Measurements from ENCODE around the gene ZDHHC9. TPM values are rescaled to one million over a fixed set of nuclear protein-coding genes. Genes with fewer than 3 reads are reported as not detected.
A peak's percentile ranks its signal among the peaks of the same experiment; 100 is the strongest.

ZDHHC9 gene
- total RNA-seq, 1 donor from 2014 or later = 36.1 TPM

DNA sequence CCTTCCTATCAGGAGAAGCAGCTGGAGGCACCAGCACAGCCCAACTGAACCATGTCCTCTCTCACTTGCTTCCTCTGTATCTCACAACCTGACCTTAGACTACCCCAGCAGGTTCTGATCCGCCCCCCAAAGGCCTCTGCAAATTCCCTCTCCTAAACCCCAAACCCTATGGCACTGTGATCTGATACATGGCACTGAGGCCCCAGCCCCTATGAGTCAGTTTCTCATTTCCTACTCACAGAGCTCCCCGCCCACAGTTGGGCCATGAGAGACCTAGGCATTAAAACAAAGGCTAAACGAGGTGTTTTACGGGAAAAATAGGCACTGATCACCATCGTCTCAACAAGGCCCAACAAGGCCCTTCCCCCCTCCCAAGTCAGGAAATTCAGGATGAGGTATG lies 44.8 kb downstream of the ZDHHC9 start:
- Histone ChIP-seq H3K36me3 (peaks cover 4% of the 10 kb centered on the region), H3K4me1 (no peaks in the 10 kb centered on the region), H3K27ac (no peak overlapping the region), H3K27me3 (ENCODE audit: low read depth) (no peaks in the 10 kb centered on the region), H3K9me3 (no peaks in the 10 kb centered on the region), H3K4me3 (no peak overlapping the region)
- TF ChIP-seq, protein P1, sequence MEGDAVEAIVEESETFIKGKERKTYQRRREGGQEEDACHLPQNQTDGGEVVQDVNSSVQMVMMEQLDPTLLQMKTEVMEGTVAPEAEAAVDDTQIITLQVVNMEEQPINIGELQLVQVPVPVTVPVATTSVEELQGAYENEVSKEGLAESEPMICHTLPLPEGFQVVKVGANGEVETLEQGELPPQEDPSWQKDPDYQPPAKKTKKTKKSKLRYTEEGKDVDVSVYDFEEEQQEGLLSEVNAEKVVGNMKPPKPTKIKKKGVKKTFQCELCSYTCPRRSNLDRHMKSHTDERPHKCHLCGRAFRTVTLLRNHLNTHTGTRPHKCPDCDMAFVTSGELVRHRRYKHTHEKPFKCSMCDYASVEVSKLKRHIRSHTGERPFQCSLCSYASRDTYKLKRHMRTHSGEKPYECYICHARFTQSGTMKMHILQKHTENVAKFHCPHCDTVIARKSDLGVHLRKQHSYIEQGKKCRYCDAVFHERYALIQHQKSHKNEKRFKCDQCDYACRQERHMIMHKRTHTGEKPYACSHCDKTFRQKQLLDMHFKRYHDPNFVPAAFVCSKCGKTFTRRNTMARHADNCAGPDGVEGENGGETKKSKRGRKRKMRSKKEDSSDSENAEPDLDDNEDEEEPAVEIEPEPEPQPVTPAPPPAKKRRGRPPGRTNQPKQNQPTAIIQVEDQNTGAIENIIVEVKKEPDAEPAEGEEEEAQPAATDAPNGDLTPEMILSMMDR (IDR thresholded peaks at IDR 0.05) = no peak
- ATAC-seq (no peak), DNase-seq (no peak)
- intact Hi-C loops (cut with DNase I) = no loop called here

DNA sequence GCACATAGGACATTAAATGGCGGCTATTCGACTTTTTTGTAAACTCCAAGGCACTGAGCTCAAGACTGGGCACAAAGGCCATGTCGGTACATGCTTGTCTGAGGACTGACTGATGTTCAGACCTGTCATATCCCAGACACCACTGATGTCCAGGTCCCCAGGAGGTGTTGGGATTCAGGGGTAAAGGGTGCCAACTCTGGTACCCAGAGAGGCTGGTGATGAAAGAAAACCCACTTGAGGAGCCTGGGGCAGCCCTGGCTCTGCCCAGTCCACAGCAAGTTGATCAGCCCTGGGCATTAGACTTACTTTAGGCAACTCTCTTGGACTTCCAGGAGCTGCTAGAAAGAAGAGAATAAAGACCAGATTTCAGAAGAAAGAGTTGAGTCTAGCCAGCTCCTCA lies 45.2 kb downstream of the ZDHHC9 start:
- no peak overlapping the region for H3K27ac ChIP-seq
- no peaks in the 10 kb centered on the region for H3K9me3 ChIP-seq
- intact Hi-C loops (cut with DNase I) = no loop called here
- DNase-seq (no peak), ATAC-seq (no peak)
- H3K4me3 ChIP-seq = no peak overlapping the region
- H3K36me3 ChIP-seq = peaks cover 4% of the 10 kb centered on the region
- no peaks in the 10 kb centered on the region for H3K27me3 ChIP-seq (ENCODE audit: low read depth)
- TF ChIP-seq, protein P1 (IDR thresholded peaks at IDR 0.05) = no peak
- H3K4me1 ChIP-seq = no peaks in the 10 kb centered on the region

DNA sequence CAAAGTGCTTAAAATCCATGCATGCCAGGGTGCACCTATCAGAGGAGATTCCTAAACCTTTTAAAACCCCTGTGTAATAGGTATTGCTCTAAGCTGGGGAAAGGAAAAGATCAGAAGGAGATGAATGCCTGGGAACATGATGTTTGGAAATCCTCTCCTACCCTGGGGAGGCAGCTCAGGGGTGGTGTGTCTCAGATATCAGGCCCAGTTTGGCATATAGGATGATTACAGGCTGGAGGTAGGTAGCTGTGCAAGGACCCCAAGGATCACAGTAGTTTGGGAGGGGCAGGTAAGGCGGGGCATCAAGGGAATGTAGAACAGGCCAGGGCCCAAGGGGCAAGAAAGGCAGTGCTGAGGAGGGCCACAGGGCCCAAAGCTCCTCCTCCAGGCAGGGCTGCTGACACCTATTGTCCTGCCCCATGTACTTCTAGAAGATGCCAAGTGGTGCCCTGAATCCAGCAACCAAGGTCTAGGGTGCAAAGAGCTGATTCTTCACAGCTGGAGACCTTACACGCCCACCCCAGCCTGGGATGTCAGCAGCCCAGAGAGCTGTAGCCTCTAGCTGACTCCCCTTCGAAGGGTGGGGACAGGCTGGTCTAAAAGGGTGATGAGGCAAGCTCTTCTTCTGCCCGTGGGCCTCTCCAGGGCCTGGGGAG lies 46.3 kb downstream of the ZDHHC9 start:
- Histone ChIP-seq H3K36me3 (peaks cover 7% of the 10 kb centered on the region), H3K27me3 (ENCODE audit: low read depth) (no peaks in the 10 kb centered on the region), H3K9me3 (no peaks in the 10 kb centered on the region), H3K27ac (no peak overlapping the region), H3K4me1 (no peaks in the 10 kb centered on the region), H3K4me3 (no peak overlapping the region)
- DNase-seq (no peak), ATAC-seq (no peak)
- TF ChIP-seq, protein P1 (IDR thresholded peaks at IDR 0.05) = no peak
- intact Hi-C loops (cut with DNase I) = no loop called here

DNA sequence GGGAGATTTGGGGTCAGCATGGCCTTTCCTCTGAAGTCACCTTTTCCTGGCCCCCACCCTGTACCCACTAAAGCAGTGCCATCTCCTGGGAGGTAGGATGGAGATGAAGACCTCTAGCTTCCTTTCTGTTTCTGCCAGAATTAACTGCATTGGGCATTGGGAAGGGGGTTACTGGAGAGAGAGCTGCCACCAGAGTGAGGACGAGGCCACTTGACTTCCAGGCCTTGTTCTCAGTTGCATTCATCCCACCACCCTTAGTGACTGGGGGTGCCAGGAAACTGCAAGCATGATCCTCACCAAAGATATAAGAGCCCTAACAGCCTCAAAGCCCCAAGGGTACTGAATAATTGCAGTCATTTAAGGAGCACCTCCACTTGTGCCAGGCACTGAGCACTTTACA lies 48.1 kb downstream of the ZDHHC9 start:
- H3K27me3 ChIP-seq (ENCODE audit: low read depth) = no peaks in the 10 kb centered on the region
- H3K4me1 ChIP-seq = no peaks in the 10 kb centered on the region
- intact Hi-C loops (cut with DNase I) = no loop called here
- DNase-seq (no peak), ATAC-seq (no peak)
- H3K27ac ChIP-seq = no peak overlapping the region
- peaks cover 13% of the 10 kb centered on the region for H3K36me3 ChIP-seq
- no peak overlapping the region for H3K4me3 ChIP-seq
- TF ChIP-seq, protein P1 (IDR thresholded peaks at IDR 0.05) = no peak
- H3K9me3 ChIP-seq = no peaks in the 10 kb centered on the region

DNA sequence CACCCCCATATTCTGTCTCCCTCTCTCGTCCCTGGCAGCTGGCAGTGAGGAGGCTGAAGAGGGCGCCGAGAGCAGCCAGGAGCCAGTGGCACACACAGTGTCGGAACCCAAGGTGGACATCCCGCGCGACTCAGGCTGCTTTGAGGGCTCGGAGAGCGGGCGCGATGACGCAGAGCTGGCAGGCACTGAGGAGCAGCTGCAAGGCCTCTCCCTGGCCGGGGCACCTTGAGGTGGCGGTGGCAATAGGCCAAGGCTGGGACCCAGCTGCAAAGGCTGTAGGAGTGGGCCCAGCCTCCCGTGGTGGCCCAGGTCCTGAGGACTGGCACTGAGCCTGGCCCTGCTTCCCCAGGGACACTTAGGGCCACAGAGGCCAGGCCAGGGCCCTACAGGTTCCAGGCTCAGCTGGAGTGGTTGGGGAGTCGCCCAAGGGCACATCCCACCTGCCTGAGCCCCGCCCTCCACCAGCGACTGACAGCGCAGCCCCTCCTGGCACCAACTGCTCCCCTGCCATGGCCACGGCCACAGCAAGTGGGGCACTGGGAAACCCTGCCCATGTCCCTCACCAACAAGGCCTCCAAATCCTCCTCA lies 50.0 kb downstream of the ZDHHC9 start:
- intact Hi-C loops (cut with DNase I) = no loop called here
- peak in 1 of 2 donors; percentile 15 for ATAC-seq

More for the DNA sequence above, 50.0 kb downstream of the ZDHHC9 start:
- H3K27ac ChIP-seq = no peak overlapping the region
- no peaks in the 10 kb centered on the region for H3K27me3 ChIP-seq (ENCODE audit: low read depth)
- H3K4me1 ChIP-seq = no peaks in the 10 kb centered on the region
- TF ChIP-seq, protein P1 (IDR thresholded peaks at IDR 0.05) = no peak
- no peak for DNase-seq
- no peaks in the 10 kb centered on the region for H3K9me3 ChIP-seq
- H3K36me3 ChIP-seq = peaks cover 13% of the 10 kb centered on the region
- H3K4me3 ChIP-seq = no peak overlapping the region

Measured in lower lobe of right lung (tissue), 2 donors.